MM.1S (cell line): Measurements from ENCODE around the gene ACAA2.

Experiments used
- DNase-seq: peaks from one replicate; pipeline ENCODE4 v3.0.0-alpha.2; 2015
- H2AFZ ChIP-seq: fragments of 300-600 bp; sonication (generic); 2 replicates; pipeline ENCODE4 v1.6.0; 2016; ENCODE audit warnings: antibody characterized with exemption, low read length
- H3F3A ChIP-seq: fragments of 300-600 bp; sonication (generic); 2 replicates; pipeline ENCODE4 v1.6.1; 2016; ENCODE audit warnings: mild to moderate bottlenecking, antibody characterized with exemption, low read length, moderate library complexity, mixed read lengths; ENCODE audit not compliant: insufficient read depth
- H3K27ac ChIP-seq: fragments of 300-600 bp; sonication (generic); 2 replicates; pipeline ENCODE4 v1.5.1; 2016; ENCODE audit warnings: mild to moderate bottlenecking, low read length
- H3K27me3 ChIP-seq: fragments of 300-600 bp; sonication (generic); replicated peaks from 2 replicates; pipeline ENCODE4 v1.6.0; 2016; ENCODE audit warnings: low read length; ENCODE audit not compliant: insufficient read depth
- H3K36me3 ChIP-seq: fragments of 300-600 bp; sonication (generic); replicated peaks from 2 replicates; pipeline ENCODE4 v1.6.1; 2016; ENCODE audit warnings: mild to moderate bottlenecking, low read length, mixed read lengths; ENCODE audit not compliant: insufficient read depth
- H3K4me1 ChIP-seq: fragments of 300-600 bp; sonication (generic); 2 replicates; pipeline ENCODE4 v1.6.1; 2016; ENCODE audit warnings: low read length, mixed read lengths
- H3K4me2 ChIP-seq: fragments of 300-600 bp; sonication (generic); 2 replicates; pipeline ENCODE4 v1.6.0; 2016; ENCODE audit warnings: low read depth, low read length
- H3K4me3 ChIP-seq: fragments of 300-600 bp; sonication (generic); 2 replicates; pipeline ENCODE4 v1.5.1; 2016; ENCODE audit warnings: low read length, mixed read lengths
- H3K79me2 ChIP-seq: fragments of 300-600 bp; sonication (generic); 2 replicates; pipeline ENCODE4 v1.6.1; 2016; ENCODE audit warnings: mixed run types, low read length, mixed read lengths
- H3K9ac ChIP-seq: fragments of 300-600 bp; sonication (generic); 2 replicates; pipeline ENCODE4 v1.6.1; 2016; ENCODE audit warnings: low read length, mixed read lengths
- H3K9me2 ChIP-seq: fragments of 300-600 bp; sonication (generic); replicated peaks from 2 replicates; pipeline ENCODE4 v1.6.1; 2016; ENCODE audit warnings: mild to moderate bottlenecking, low read length, mixed read lengths; ENCODE audit not compliant: insufficient read depth
- H3K9me3 ChIP-seq: fragments of 300-600 bp; sonication (generic); replicated peaks from 2 replicates; pipeline ENCODE4 v1.6.1; 2016; ENCODE audit warnings: mild to moderate bottlenecking, low read length, mixed read lengths; ENCODE audit not compliant: insufficient read depth
- H4K20me1 ChIP-seq: fragments of 300-600 bp; sonication (generic); 2 replicates; pipeline ENCODE4 v1.6.1; 2016; ENCODE audit warnings: mild to moderate bottlenecking, low read length, moderate library complexity, mixed read lengths; ENCODE audit not compliant: insufficient read depth
- EZH2 ChIP-seq: fragments of 300-600 bp; sonication (generic); optimal IDR thresholded peaks from 2 replicates; pipeline ENCODE3; 2017; ENCODE audit warnings: low read depth, mild to moderate bottlenecking, antibody characterized with exemption, low read length, mixed read lengths
- EZH2phosphoT487 ChIP-seq: fragments of 300-600 bp; sonication (generic); IDR thresholded peaks from 2 replicates; pipeline ENCODE4 v1.6.1; 2018; ENCODE audit warnings: antibody characterized with exemption, low read length
- TF ChIP-seq, protein P1 (sequence below): fragments of 300-600 bp; sonication (generic); IDR thresholded peaks from 2 replicates; pipeline ENCODE4 v1.5.1; 2016; ENCODE audit warnings: antibody characterized with exemption, low read length, mixed read lengths

ACAA2 gene

DNA sequence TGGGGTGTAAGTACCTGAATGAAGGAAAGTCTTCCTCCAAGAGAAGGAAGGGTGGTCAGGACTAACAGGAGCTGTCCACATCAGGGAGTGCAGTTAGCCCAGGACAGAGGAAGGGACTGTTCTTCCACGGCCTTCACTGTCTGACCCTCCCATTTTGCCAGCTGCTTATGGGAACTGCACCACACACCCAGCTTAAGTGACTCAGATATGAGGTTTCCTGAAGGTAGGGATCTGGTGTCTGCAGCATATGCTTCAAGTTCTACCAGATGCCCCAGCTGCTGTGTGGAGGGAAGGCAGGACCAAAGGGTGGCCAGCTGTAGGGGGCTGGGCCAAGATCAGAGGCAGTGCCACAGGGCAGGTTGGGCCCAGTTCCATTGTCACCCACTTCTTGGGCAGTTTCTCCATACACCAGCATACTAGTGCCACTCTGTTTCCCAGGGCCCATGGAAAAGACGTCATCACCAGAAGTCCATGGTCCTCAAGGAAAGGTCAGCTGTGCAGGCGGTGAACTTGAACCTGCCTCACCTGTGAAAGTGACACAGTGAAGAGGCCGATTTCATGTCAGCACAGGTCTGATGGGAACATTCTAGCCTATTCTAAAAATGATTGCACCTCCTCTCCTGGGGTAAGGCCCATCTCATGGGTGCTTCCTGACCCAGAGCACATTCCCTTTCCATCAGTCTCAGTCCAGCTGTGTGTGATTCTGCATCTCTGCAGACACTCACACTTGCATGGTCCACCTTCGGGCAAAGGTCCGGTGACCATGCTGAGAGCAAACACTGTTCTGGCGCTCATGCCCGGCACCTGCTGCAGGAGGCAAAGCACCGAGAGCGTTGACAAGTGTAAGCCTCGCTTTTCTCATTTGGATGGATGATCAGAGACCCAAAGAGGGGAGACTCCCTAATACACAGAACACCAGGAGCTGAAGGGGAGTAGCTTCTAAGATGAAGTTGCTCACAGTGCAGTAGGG is 68.0 kb downstream of the ACAA2 start:
- no peak for DNase-seq
- no peaks in the 10 kb centered on the region for H4K20me1 ChIP-seq
- H3K9ac ChIP-seq: no peak overlapping the region
- no peaks in the 10 kb centered on the region for H3K27me3 ChIP-seq
- H3K9me2 ChIP-seq: no peaks in the 10 kb centered on the region
- TF ChIP-seq, protein P1, sequence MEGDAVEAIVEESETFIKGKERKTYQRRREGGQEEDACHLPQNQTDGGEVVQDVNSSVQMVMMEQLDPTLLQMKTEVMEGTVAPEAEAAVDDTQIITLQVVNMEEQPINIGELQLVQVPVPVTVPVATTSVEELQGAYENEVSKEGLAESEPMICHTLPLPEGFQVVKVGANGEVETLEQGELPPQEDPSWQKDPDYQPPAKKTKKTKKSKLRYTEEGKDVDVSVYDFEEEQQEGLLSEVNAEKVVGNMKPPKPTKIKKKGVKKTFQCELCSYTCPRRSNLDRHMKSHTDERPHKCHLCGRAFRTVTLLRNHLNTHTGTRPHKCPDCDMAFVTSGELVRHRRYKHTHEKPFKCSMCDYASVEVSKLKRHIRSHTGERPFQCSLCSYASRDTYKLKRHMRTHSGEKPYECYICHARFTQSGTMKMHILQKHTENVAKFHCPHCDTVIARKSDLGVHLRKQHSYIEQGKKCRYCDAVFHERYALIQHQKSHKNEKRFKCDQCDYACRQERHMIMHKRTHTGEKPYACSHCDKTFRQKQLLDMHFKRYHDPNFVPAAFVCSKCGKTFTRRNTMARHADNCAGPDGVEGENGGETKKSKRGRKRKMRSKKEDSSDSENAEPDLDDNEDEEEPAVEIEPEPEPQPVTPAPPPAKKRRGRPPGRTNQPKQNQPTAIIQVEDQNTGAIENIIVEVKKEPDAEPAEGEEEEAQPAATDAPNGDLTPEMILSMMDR: no peak
- TF ChIP-seq EZH2phosphoT487: no peak
- TF ChIP-seq EZH2: no peak
- H3K27ac ChIP-seq: no peak overlapping the region
- no peaks in the 10 kb centered on the region for H3K36me3 ChIP-seq
- H3K9me3 ChIP-seq: no peaks in the 10 kb centered on the region
- no peak overlapping the region for H3K4me3 ChIP-seq
- H3K4me1 ChIP-seq: no peaks in the 10 kb centered on the region
- no peaks in the 10 kb centered on the region for H3F3A ChIP-seq
- no peak overlapping the region for H3K4me2 ChIP-seq
- H2AFZ ChIP-seq: no peak overlapping the region
- no peaks in the 10 kb centered on the region for H3K79me2 ChIP-seq

DNA sequence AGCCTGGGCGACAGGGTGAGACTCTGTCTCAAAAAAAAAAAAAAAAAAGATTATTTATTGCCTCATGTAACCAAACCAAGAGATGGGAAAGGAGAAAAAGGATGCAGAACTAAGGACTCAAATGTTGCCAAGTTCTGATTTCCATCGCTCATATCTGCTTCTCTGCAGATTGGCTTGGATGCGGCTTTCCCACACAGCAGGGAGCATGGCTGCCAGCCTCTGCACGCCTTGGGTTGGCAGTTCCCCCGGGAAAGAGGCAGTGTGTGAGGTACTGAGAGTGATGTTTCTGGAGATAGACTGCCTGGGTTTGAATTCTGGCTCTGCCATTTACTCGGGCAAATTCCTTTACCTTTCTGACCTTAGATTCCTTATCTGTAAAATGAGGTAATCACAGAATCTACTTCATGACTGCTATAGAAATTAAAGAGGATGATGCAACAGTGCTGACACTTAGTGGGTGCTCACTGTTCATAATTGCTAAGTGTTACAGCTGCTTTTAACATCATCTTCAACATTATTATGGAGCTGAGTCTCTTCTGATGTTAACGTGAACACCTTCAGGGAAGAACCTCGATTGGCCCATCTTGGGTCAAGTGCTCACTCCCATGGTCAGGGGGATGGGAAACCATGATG is 68.8 kb downstream of the ACAA2 start:
- Histone ChIP-seq H3K36me3 (no peaks in the 10 kb centered on the region), H3F3A (no peaks in the 10 kb centered on the region), H3K9ac (no peak overlapping the region), H3K79me2 (no peaks in the 10 kb centered on the region), H4K20me1 (no peaks in the 10 kb centered on the region), H3K27ac (no peak overlapping the region), H3K4me3 (no peak overlapping the region), H3K4me1 (no peaks in the 10 kb centered on the region), H3K9me3 (no peaks in the 10 kb centered on the region), H3K27me3 (no peaks in the 10 kb centered on the region), H3K4me2 (no peak overlapping the region), H3K9me2 (no peaks in the 10 kb centered on the region), H2AFZ (no peak overlapping the region)
- DNase-seq: no peak
- TF ChIP-seq EZH2phosphoT487 (no peak), EZH2 (no peak)
- TF ChIP-seq, protein P1: no peak

DNA sequence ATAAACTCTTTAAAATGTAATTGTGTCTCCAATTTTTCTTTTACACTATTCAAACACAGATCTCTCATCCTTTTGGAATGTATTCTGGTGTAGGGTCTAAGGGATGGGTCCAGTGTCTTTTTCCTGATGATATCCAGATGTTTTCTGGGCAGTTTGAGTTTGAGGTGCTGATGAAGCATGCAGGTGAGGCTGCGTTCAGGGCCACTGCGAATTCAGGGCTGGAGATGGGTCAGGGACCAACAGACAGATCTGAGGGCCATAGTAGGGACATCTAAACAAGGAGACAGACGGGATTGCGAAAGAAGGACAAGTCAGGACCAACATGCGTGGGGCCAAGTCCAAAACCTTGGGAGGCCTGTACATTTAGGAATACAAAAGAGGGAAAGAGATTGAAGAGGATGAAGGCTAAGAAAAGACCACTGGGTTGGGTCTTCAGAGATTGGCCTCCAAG is 70.2 kb downstream of the ACAA2 start:
- no peak for DNase-seq
- no peak for TF ChIP-seq EZH2
- TF ChIP-seq EZH2phosphoT487: no peak
- TF ChIP-seq, protein P1: no peak
- Histone ChIP-seq H3K9me3 (no peaks in the 10 kb centered on the region), H2AFZ (no peak overlapping the region), H3K4me2 (no peak overlapping the region), H3K36me3 (no peaks in the 10 kb centered on the region), H3K27ac (no peak overlapping the region), H3K27me3 (no peaks in the 10 kb centered on the region), H4K20me1 (no peaks in the 10 kb centered on the region), H3F3A (no peaks in the 10 kb centered on the region), H3K79me2 (no peaks in the 10 kb centered on the region), H3K4me1 (no peaks in the 10 kb centered on the region), H3K9ac (no peak overlapping the region), H3K4me3 (no peak overlapping the region), H3K9me2 (no peaks in the 10 kb centered on the region)
